Umbilical cord (tissue), 2 donors: Measurements from ENCODE around the gene CDK19. TPM values are rescaled to one million over a fixed set of nuclear protein-coding genes. Genes with fewer than 3 reads are reported as not detected.
"Not testable (repeated sequence)": the region's sequence is repeated elsewhere in the genome, so short reads cannot be mapped to it uniquely, and the experiment has no call there.

Source experiments
- DNase-seq: peaks from one replicate; pipeline ENCODE4 v3.0.0-alpha.2; 2015; ENCODE audit warnings: low spot score
- total RNA-seq: library from RNA; depleted of rRNA; stranded (reverse); fragments of >200 nt; gene quantifications from one replicate; pipeline ENCODE4 v1.2.3, GENCODE V29; 2014; ENCODE audit warnings: low replicate concordance; ENCODE audit not compliant: insufficient read depth

Gene CDK19
- total RNA-seq = 18.8 TPM

- peak; percentile 100 for DNase-seq
These were observed at the start of gene CDK19 for GRCh38 chr6:110815411-110816409. CDK19 (minus strand) TSS chr6:110815469; CDS start chr6:110815136, 333 bp downstream.

GRCh38 chr6:110864824-110865223 lies 49.6 kb upstream of the CDK19 start:
- DNase-seq = no peak

GRCh38 chr6:110859335-110859792 lies 44.1 kb upstream of the CDK19 start:
- peak; percentile 14 for DNase-seq

- DNase-seq = no peak
These were observed 43.4 kb upstream of the CDK19 start for GRCh38 chr6:110858562-110859214.

- DNase-seq = no peak
These were observed 42.7 kb upstream of the CDK19 start for GRCh38 chr6:110858016-110858415.

GRCh38 chr6:110856296-110856695 lies 41.0 kb upstream of the CDK19 start:
- DNase-seq = no peak

- DNase-seq = no peak
These were observed 38.6 kb upstream of the CDK19 start for GRCh38 chr6:110853754-110854477.

GRCh38 chr6:110852773-110853172 lies 37.5 kb upstream of the CDK19 start:
- no peak for DNase-seq

GRCh38 chr6:110849781-110850180 lies 34.5 kb upstream of the CDK19 start:
- no peak for DNase-seq

GRCh38 chr6:110841266-110841665 lies 26.0 kb upstream of the CDK19 start:
- no peak for DNase-seq

GRCh38 chr6:110835751-110836150 lies 20.5 kb upstream of the CDK19 start:
- DNase-seq = not testable (repeated sequence)

- DNase-seq = no peak
These were observed 18.6 kb upstream of the CDK19 start for GRCh38 chr6:110833831-110834230.

GRCh38 chr6:110831405-110831804 lies 16.1 kb upstream of the CDK19 start:
- DNase-seq = no peak

GRCh38 chr6:110828396-110828795 lies 13.1 kb upstream of the CDK19 start:
- DNase-seq = no peak

GRCh38 chr6:110826236-110827129 lies 11.2 kb upstream of the CDK19 start:
- no peak for DNase-seq

GRCh38 chr6:110823146-110823545 lies 7.9 kb upstream of the CDK19 start:
- no peak for DNase-seq

- peak; percentile 59 for DNase-seq
These were observed 7.0 kb upstream of the CDK19 start for GRCh38 chr6:110822249-110822648.

- no peak for DNase-seq
These were observed 1.4 kb upstream of the CDK19 start for GRCh38 chr6:110816677-110817076.

- DNase-seq = no peak
These were observed 256 bp downstream of the CDK19 start for GRCh38 chr6:110815015-110815410.

- DNase-seq = peak; percentile 52
These were observed 911 bp downstream of the CDK19 start for GRCh38 chr6:110814102-110815014.
